Measurements from ENCODE around the gene COL6A6.

The COL6A6 gene

DNA sequence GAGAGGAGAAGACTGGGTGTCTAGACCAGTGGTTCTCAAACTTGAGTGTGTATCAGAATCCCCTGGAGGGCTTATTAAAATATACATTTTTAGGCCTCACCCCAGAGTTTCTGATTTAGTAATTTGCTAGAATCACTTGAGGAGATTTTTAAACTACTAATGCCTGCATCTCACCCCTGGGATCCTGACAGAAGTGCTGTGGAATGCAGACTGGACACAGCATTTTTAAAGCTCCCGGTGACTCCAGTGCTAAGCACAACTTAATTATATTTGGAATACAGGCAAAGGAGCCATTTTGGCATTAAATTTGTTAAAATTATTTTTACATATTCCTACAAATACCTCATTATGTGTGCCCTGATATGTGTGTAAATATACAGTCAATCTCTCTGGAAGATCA is 26.7 kb upstream of the COL6A6 start:
- no peak overlapping the region for H3K27ac ChIP-seq
- no peak for TF ChIP-seq ZFX (IDR thresholded peaks at IDR 0.05; ENCODE audit: borderline replicate concordance)
- TF ChIP-seq, protein P1, sequence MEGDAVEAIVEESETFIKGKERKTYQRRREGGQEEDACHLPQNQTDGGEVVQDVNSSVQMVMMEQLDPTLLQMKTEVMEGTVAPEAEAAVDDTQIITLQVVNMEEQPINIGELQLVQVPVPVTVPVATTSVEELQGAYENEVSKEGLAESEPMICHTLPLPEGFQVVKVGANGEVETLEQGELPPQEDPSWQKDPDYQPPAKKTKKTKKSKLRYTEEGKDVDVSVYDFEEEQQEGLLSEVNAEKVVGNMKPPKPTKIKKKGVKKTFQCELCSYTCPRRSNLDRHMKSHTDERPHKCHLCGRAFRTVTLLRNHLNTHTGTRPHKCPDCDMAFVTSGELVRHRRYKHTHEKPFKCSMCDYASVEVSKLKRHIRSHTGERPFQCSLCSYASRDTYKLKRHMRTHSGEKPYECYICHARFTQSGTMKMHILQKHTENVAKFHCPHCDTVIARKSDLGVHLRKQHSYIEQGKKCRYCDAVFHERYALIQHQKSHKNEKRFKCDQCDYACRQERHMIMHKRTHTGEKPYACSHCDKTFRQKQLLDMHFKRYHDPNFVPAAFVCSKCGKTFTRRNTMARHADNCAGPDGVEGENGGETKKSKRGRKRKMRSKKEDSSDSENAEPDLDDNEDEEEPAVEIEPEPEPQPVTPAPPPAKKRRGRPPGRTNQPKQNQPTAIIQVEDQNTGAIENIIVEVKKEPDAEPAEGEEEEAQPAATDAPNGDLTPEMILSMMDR (IDR thresholded peaks at IDR 0.05), result no peak

GRCh38 chr3:130491431-130491830 is 25.5 kb upstream of the COL6A6 start:
- no peak for TF ChIP-seq ZFX (IDR thresholded peaks at IDR 0.05; ENCODE audit: borderline replicate concordance)
- H3K27ac ChIP-seq, result no peak overlapping the region

GRCh38 chr3:130504701-130505100 is 12.3 kb upstream of the COL6A6 start:
- TF ChIP-seq, protein P1 (IDR thresholded peaks at IDR 0.05), result no peak
- TF ChIP-seq ZFX (IDR thresholded peaks at IDR 0.05; ENCODE audit: borderline replicate concordance), result no peak
- no peak overlapping the region for H3K27ac ChIP-seq

DNA sequence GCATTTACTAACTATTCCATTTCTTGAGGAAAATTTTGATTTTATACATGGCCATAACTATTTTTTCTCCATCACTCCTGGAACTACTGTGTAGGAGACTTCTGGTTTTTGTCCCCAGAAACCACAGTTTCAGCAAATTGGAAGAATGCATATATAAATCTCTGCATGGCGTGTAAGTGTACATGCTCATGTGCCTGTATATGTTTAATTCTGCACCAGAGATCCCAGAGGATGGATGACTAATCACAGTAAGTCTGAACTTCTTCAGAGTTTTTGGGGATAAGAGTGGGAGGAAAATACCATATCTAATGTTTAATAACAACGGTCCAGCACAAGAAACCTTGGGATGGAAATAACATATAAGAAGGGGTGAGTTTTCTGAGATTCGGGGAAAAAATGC is 10.9 kb upstream of the COL6A6 start:
- no peak overlapping the region for H3K27ac ChIP-seq
- TF ChIP-seq, protein P1 (IDR thresholded peaks at IDR 0.05), result no peak
- TF ChIP-seq ZFX (IDR thresholded peaks at IDR 0.05; ENCODE audit: borderline replicate concordance), result no peak

DNA sequence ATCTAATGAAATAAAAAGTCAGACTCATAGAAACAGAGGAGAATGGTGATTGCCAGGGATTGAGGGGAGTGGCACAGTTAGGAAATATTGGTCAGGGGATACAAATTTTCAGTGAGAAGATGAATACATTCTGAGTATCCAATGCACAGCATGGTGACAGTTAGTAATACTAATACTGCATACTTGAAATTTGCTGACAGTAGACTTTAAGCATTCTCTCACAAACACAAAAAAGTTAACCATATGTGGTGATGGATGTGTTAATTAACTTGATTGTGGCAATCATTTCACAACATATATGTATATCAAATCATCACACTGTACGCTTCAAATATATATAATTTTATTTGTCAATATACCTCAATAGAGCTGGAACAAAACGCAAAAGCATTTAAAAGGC is 9.2 kb upstream of the COL6A6 start:
- TF ChIP-seq, protein P1 (IDR thresholded peaks at IDR 0.05), result no peak
- TF ChIP-seq ZFX (IDR thresholded peaks at IDR 0.05; ENCODE audit: borderline replicate concordance), result no peak

GRCh38 chr3:130509008-130509407 is 8.0 kb upstream of the COL6A6 start:
- H3K27ac ChIP-seq, result no peak overlapping the region
- no peak for TF ChIP-seq ZFX (IDR thresholded peaks at IDR 0.05; ENCODE audit: borderline replicate concordance)
- TF ChIP-seq, protein P1 (IDR thresholded peaks at IDR 0.05), result no peak

More for the DNA sequence above, 9.2 kb upstream of the COL6A6 start:
- no peak overlapping the region for H3K27ac ChIP-seq

- H3K27ac ChIP-seq, result no peak overlapping the region
- TF ChIP-seq ZFX (IDR thresholded peaks at IDR 0.05; ENCODE audit: borderline replicate concordance), result no peak
- TF ChIP-seq, protein P1 (IDR thresholded peaks at IDR 0.05), result no peak
These were observed 2.3 kb upstream of the COL6A6 start for GRCh38 chr3:130514681-130515080.

DNA sequence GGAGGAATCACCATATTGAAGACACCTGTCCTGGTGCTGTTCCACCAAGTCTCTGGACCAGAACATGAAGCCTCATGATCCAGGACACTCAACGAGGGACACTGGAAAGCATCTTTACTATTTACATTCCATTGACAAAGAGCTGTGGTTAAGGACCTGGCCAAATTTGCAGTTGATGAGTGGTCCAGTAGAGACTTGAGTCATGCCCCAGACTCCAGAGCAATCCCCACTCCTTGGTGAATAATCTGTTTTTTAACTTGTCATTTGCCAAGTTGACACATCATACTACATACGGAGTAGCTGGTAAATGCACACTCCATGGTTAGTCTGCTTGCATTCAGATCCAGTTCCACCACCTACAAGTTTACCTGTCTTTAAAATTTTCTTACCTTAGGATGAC is 1.2 kb upstream of the COL6A6 start:
- H3K27ac ChIP-seq, result no peak overlapping the region
- no peak for TF ChIP-seq ZFX (IDR thresholded peaks at IDR 0.05; ENCODE audit: borderline replicate concordance)
- TF ChIP-seq, protein P1 (IDR thresholded peaks at IDR 0.05), result no peak

Data from 22Rv1 (cell line).